HG03571 (cell line): ENCODE results near the gene ZFYVE28.

Experiments
- ATAC-seq: cut with Tn5 transposase; IDR thresholded peaks from one replicate; pipeline ENCODE4 v1.9.1; 2021; ENCODE audit not compliant: unreplicated experiment

ZFYVE28 gene

DNA sequence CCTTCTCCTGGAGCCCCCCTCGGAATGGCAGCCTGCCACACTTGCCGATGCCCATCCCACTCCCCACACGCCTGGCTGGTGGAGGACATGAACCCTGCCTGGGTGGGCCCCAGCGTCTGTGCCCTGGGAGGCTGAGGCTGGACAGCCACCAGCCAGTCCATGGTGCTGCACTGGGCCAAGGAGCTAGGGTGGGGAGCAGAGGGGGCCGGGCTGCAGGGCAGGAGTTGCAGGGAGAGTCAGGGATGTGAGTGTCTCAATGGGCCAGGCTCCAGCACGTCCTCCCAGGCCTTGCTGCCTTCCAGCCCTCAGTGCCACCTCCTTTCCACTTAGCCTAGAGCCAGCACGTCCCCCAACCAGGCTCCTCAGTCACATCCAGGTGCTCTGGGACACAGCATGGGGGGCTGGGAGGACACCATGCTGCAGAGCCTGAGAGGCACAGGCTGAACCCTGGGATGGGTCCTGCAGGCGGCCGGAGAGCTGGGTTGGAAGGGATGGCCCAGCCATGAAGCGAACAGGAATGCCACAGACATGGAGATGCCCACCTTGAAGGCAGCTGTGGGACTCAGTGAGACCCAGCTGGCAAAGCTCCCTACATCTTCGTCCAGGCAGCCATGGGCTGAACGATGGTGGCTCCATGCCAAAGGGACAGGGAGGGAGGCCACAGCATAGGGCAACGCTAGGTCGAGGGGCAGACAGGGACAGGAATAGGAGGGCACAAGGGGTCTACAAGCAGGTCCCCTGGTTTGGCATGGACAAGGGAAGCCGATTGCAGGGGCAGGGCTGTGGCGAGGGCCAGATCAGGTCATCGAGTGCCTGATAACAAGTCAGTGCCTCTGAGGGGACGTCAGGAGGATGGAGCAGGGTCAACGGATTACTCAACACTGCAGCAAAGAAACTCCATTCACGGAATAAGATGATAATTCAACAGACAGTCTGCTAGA, 126.5 kb downstream of the ZFYVE28 start:
- ATAC-seq, result no peak

GRCh38 chr4:2290974-2291704, 127.3 kb downstream of the ZFYVE28 start:
- no peak for ATAC-seq

- ATAC-seq, result no peak
Observed at GRCh38 chr4:2290488-2290887, 128.0 kb downstream of the ZFYVE28 start.

DNA sequence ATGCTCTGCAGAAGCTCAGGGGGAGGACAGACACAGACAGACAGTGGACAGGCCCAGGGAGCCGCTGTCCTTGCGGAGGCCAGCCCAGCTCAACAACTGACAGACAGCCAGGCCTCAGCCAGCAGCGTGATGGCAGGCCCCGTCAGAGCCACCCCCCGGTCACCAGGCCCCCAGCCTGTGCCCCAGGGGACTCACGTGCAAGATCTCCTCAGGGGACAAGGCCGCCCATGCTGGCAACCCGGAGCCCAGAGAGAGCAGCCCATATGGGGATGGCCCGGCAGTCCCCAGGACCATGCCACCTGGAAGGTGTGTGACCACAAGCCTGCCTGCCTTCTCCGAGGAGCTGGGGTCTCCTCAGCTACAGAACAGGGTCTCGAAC, 128.5 kb downstream of the ZFYVE28 start:
- no peak for ATAC-seq

DNA sequence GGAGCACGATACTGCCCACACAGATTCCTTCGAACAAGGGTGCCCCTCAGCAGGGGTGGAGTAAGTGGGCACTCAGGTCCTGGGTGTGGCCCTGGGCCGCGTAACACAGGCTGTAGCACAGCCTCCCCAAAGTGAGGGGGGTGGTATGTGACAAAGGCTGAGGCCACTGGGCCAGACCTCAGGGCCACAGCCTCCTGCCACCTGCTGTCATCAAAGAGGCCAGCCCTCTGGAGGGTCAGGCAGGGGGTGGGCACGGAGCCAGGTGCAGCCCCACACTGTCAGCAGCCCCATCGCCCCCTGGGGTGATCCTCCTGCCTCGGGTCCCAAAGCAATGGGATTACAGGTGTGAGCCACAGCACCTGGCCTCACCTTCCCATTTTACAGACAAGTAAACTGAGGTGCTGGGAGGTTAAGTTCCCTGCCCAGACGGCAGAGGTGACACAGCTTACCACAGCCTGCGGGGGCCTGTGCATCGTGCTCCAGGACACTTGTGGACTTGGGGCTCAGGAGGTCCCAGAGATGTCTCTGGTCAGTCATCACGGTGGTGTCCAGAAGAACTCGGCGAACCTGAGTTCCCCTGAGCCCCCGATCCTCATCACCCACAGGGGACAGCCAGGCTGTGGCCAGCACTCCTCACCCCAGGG, 129.0 kb downstream of the ZFYVE28 start:
- no peak for ATAC-seq

DNA sequence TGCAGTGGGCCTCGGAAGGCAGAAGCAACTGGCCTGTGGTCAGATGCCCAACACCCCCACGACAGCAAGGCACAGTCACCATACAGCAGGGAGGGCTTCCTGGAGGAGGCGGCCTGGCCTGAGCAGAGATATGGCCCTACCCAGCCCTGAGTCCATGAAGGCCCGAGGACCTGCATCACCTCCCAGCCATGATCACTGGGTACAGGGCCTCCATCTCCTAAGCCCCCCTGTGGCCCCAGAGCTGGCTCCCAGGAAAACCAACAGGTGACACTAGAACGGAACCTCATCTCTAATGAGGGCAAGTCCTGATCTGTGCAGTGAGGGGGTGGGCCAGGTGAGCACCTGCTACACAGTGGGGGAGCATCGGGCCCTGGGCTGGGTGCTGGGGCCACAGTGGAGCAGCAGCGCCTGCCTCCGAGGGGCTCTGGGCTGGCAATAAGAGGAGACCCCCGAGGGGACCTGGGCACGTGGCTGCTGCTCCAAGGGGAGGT, 130.3 kb downstream of the ZFYVE28 start:
- no peak for ATAC-seq

DNA sequence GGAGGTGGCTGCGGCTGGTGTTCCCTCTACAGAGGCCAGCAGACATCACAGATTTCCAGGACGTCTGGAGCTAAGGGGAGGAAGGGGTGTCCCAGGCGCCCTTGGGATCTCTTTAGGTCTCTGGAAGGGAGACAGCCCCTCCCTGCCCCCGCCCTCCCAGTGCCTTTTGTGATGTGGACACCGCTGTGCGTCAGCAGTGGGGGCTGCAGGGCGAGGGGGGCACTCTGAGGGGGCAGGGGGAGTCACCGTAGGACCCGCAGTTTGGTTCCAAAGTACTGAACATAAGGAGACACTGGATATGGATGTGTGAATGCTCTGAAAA, 130.9 kb downstream of the ZFYVE28 start:
- ATAC-seq, result no peak

GRCh38 chr4:2286904-2287593, 131.4 kb downstream of the ZFYVE28 start:
- ATAC-seq, result no peak

GRCh38 chr4:2285613-2286381, 132.6 kb downstream of the ZFYVE28 start:
- no peak for ATAC-seq

DNA sequence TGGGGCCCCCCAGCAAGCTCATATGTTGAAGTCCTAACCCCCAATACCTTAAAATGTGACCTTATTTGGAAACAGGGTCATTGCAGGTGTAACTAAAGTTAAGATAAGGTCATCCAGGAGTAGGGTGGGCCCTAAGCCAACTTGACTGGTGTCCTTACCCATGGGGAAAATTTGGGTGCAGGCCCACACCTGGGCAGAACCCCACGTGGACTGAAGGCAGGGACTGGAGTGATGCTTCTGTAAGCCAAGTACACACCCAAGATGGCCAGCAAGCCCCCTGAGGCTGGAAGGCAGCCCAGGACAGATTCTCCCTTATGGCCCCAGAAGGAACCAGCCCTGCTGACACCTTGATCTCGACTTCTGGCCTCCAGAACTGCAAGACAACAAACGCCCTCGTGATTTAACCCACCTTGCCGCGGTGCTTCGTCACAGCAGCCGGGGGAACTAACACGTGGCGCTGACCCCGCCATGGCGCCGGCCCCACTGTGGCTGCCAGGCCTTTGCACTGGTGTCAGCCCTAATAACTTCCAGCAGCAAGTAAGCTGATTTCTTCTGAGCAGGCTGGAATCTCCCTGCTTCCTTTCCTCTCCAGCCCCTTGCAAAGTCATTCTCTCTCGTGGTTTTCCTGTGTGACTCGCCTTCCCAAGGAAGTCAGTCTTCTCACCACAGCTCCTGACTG, 133.4 kb downstream of the ZFYVE28 start:
- ATAC-seq, result no peak

- no peak for ATAC-seq
Observed at GRCh38 chr4:2284161-2284933, 134.1 kb downstream of the ZFYVE28 start.

GRCh38 chr4:2283199-2283711, 135.2 kb downstream of the ZFYVE28 start:
- no peak for ATAC-seq

DNA sequence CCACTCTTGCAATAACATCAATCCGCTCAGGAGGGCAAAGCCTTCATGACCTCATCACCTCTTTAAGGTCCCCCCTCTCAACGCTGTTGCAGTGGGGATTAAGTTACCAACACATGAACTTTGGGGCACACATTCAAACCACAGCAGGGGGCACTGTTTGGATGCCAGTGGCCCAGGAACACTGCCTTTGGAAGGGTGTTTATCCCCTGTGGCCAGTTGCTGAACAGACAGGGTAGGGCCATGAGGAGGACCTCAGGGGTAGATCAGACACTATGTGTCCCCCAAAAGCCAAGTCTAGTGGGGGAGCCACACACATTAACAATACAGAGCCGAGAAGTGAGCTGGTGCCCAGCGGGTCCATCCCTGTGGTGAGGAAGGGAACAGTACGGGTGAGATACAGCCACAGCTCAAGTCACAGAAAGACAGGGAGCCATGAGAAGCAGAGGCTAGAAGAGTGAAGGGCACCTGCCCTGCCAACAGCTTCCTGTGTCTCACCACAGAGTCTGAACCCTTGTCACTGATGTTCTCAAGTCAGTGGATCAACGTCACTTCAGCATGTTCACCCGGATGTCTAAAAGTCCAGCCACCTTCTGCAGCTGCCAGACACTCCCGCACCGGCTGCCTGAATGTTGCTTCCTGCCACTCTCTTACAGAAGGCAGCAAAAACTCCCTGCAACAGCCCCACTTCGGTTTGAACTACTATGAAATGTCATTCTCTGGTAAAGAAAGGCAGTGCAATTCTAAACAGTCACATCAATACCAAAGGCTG, 136.7 kb downstream of the ZFYVE28 start:
- ATAC-seq, result peak; percentile 81

- ATAC-seq, result no peak
Observed at GRCh38 chr4:2280531-2281300, 137.7 kb downstream of the ZFYVE28 start.

- no peak for ATAC-seq
Observed at GRCh38 chr4:2277956-2278355, 140.5 kb downstream of the ZFYVE28 start.

- no peak for ATAC-seq
Observed at GRCh38 chr4:2276581-2277325, 141.7 kb downstream of the ZFYVE28 start.
